Embryonic facial prominence (tissue), 1 donor: ENCODE results near the gene BRSK1.

ENCODE experiments used
- DNase-seq: peaks from one replicate; pipeline ENCODE4 v3.0.0-alpha.2; 2016; ENCODE audit errors: extremely low spot score

The BRSK1 gene

DNA sequence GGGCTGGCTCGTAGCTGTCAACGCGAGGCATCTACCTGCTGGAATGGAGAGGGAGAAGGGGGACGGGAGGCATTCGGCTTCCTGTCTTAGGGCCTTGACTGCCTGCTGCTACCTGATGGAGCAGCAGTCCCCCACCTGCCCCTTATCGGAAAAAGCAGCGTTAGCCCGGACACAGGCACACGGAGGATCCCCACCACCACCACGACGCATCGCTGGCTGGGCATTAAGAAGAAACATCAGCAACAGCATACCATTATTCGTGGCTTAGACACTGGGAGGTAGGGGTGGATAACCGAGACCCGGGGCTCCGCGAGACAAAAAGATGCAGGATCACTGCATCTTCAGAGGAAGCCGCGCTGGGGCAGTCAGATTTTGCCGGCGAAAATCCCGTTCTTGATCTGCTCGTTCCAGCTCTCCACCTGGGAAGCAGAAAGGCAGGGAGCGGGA is 69.6 kb downstream of the BRSK1 start:
- DNase-seq, result no peak

- peak; percentile 40 for DNase-seq
These were observed 70.3 kb downstream of the BRSK1 start for GRCh38 chr19:55353803-55354697.

- DNase-seq, result no peak
These were observed 71.0 kb downstream of the BRSK1 start, which contains the start of gene COX6B2 for GRCh38 chr19:55354698-55355212. Gene COX6B2, minus strand, starts transcription at chr19:55354719. Its CDS starts 198 bp downstream, at chr19:55354521.

DNA sequence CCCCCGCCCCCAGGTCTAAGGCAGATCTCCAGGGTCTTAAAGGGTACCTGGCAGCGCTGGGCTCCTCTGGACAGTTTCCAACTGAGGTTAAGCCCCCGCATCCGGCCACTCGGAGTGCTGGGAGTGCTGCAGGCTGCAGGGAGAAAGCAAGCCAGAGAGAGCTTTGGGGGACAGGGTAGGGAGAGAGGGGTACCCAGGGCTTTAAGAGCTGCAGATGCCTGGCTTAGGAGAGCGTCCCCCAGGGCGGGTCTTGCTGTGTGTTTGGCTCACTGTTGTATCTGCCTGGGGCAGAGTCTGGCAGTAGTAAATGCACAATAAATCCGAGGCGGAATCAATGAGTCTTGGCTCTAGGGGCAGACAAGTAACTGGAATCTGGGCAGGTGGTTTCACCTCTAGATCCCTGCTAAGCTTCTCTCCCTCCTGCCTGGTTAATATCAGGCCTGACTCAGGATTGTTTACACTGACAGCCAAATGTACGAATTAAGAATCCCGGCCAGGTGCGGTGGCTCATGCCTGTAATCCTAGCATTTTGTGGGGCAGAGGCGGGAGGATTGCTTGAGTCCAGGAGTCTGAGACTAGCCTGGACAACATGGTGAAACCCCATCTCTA is 71.5 kb downstream of the BRSK1 start:
- DNase-seq, result no peak

GRCh38 chr19:55358493-55358892 is 74.7 kb downstream of the BRSK1 start:
- DNase-seq, result no peak

DNA sequence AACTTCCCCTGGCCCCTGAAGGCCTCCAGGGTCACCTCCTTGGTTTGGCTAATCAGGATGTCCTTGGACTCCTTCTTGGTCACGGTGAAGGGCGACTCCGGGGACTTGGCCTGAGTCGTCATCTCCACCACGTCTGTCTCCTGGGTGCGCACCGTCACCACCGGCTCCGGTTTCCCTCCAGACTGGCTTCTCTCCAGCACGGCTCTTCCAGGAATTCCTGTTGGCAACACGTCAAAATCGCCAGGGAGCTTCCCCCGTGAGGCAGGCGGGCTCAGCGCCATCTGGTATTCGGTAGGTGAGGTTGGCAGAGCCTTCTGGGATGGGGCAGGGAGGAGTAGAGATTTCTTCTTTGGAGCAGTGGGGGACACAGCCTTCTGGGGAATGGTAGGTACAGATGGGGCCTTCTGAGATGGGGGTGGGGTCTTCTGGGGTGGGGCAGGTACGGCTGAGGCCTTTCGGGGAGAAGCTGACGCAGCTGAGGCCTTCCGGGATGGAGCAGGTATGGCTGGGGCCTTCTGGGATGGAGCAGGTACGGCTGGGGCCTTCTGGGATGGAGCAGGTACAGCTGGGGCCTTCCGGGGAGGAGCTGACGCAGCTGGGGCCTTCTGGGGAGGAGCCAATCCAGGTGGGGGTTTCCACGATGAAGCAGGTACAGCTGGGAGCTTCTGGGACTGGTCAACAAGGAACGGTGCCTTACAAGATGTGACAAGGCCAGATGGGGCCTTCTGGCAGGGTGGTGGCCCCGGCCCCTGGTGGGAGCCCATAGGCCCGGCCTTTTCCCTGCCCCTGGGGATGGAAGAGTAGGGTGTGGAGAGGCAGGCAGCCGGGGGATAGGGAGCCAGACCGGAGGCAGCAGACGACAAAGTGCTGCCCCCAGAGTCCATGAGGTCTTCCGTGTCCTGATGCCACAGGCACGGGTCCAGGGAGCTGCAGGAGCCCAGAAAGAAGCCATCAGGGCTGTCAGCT is 75.4 kb downstream of the BRSK1 start:
- DNase-seq, result no peak

DNA sequence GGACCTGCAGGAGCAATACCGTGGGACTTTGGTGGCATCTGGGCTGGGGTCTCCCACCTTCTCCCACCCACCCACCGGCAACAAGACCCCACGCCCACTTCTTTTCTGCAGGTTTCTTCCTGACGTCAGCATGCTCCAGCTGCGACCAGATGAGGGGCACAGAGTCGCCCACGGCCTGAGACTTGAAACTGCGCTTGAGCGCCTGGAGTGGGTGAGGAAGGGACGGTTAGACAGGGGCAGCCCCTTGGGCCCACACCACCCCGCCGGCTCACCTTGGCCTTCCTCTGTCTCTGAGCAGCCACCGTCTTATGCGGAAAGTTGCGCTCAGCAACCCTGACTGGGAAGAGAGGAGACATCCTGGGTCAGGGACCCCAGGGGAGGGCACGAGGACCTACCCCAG is 77.1 kb downstream of the BRSK1 start:
- no peak for DNase-seq
